ENCODE data around the gene GOLGA5. TPM values are rescaled to one million over a fixed set of nuclear protein-coding genes. Genes with fewer than 3 reads are reported as not detected.
"Not testable (repeated sequence)": the region's sequence is repeated elsewhere in the genome, so short reads cannot be mapped to it uniquely, and the experiment has no call there.

The GOLGA5 gene
- total and polyA plus RNA-seq, 2 of the 13 experiments (the other 11 are each of a cell fraction or from before 2014, with no cell fraction given), result 31.0 to 40.0 TPM

DNA sequence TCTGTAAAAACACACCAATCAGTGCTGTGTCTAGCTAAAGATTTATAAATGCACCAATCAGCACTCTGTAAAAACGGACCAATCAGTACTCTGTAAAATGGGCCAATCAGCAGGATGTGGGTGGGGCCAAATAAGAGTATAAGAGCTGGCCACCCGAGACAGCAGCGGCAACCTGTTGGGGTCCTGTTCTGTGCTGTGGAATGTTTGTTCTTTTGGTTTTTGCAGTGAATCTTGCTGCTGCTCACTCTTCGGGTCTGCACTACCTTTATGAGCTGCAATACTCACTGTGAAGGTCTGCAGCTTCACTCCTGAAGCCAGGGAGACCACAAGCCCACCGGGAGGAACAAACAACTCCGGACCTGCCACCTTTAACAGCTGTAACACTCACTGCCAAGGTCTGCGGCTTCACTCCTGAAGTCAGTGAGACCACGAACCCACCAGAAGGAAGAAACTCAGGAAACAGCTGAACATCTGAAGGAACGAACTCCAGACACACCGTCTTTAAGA is 43.8 kb upstream of the GOLGA5 start:
- H3K4me3 ChIP-seq (replicated peaks in 1 of 3; ENCODE audit: insufficient read depth in 1 of 3, low read depth in 2 of 3, low read length in 3 of 3); H3K9ac ChIP-seq (ENCODE audit: insufficient read depth, low read depth, low read length); DNase-seq (ENCODE audit: low spot score); H3K9me3 ChIP-seq (ENCODE audit: low read length); H3K36me3 ChIP-seq (replicated peaks in 1 of 2; ENCODE audit: control insufficient read depth in 1 of 2, insufficient read depth in 2 of 2, low read length in 2 of 2); intact Hi-C loops (cut with micrococcal nuclease; ENCODE audit: unreplicated experiment); in situ Hi-C loops (cut with HindIII; ENCODE audit: extremely low pct_ligation_motif_present, low pct_unique_long_range_greater_than_20kb); BruUV-seq (replicated peaks); H3K4me2 ChIP-seq (ENCODE audit: low read depth, low read length); H3K27me3 ChIP-seq (ENCODE audit: control insufficient read depth in 1 of 2, insufficient read depth in 2 of 2, low read length in 2 of 2); FAIRE-seq; H3K27ac ChIP-seq (ENCODE audit: extremely low read length, insufficient read depth, low read length); H4K20me1 ChIP-seq (ENCODE audit: insufficient read depth, low read length); ATAC-seq; H2AFZ ChIP-seq (ENCODE audit: low read length); H3K79me2 ChIP-seq (ENCODE audit: insufficient read depth, low read length); CTCF ChIA-PET (ENCODE audit: low intra/inter-chr PET ratio, low total read pairs): not testable (repeated sequence)
- WGBS (ENCODE audit: low lambda C conversion rate), result 70% methylated on average over 8 of the region's 10 CpGs
- peaks cover 49% of the 10 kb centered on the region for H3K4me1 ChIP-seq (ENCODE audit: insufficient read depth, low read length)
- TF ChIP-seq NFYB (CRISPR knock-in tag; IDR thresholded peaks at IDR 0.05), result peak; percentile 58
- POLR2A ChIA-PET, result interaction anchor here (1.3 kb wide), 1 partner anchor 44 kb away, joined by 4 read pairs; the partner anchor contains the start of gene GOLGA5

GRCh38 chr14:92750994-92751400 is 43.1 kb upstream of the GOLGA5 start:
- FAIRE-seq, result no peak
- no peak overlapping the region for H2AFZ ChIP-seq (ENCODE audit: low read length)
- ChIA-PET CTCF (ENCODE audit: low intra/inter-chr PET ratio, low total read pairs) (no interaction called here), POLR2A (interaction anchor here (1.3 kb wide), 1 partner anchor 43 kb away, joined by 4 read pairs; the partner anchor contains the start of gene GOLGA5)
- TF ChIP-seq, protein P1, sequence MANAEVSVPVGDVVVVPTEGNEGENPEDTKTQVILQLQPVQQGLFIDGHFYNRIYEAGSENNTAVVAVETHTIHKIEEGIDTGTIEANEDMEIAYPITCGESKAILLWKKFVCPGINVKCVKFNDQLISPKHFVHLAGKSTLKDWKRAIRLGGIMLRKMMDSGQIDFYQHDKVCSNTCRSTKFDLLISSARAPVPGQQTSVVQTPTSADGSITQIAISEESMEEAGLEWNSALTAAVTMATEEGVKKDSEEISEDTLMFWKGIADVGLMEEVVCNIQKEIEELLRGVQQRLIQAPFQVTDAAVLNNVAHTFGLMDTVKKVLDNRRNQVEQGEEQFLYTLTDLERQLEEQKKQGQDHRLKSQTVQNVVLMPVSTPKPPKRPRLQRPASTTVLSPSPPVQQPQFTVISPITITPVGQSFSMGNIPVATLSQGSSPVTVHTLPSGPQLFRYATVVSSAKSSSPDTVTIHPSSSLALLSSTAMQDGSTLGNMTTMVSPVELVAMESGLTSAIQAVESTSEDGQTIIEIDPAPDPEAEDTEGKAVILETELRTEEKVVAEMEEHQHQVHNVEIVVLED (CRISPR knock-in tag; IDR thresholded peaks at IDR 0.05; ENCODE audit: borderline replicate concordance), result no peak
- TF ChIP-seq MED8 (CRISPR knock-in tag; IDR thresholded peaks at IDR 0.05; ENCODE audit: insufficient replicate concordance) (no peak), ZNF33B (CRISPR knock-in tag; IDR thresholded peaks at IDR 0.05) (no peak), MXD1 (CRISPR knock-in tag; IDR thresholded peaks at IDR 0.05) (no peak), ZNF563 (CRISPR knock-in tag; IDR thresholded peaks at IDR 0.05) (no peak), SIN3B (IDR thresholded peaks at IDR 0.05; ENCODE audit: low read length) (no peak)
- TF ChIP-seq, protein P2, sequence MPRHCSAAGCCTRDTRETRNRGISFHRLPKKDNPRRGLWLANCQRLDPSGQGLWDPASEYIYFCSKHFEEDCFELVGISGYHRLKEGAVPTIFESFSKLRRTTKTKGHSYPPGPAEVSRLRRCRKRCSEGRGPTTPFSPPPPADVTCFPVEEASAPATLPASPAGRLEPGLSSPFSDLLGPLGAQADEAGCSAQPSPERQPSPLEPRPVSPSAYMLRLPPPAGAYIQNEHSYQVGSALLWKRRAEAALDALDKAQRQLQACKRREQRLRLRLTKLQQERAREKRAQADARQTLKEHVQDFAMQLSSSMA (CRISPR knock-in tag; IDR thresholded peaks at IDR 0.05), result no peak
- no peak overlapping the region for H3K27ac ChIP-seq (ENCODE audit: extremely low read length, insufficient read depth, low read length)
- H3K27me3 ChIP-seq (ENCODE audit: control insufficient read depth in 1 of 2, insufficient read depth in 2 of 2, low read length in 2 of 2), result no peaks in the 10 kb centered on the region; a peak in 1 of 5 replicates
- no peaks in the 10 kb centered on the region for H4K20me1 ChIP-seq (ENCODE audit: insufficient read depth, low read length)
- whole genome bisulfite sequencing (ENCODE audit: low lambda C conversion rate), result 80% methylated on average over 5 of the region's 5 CpGs
- no peak for ATAC-seq
- in situ Hi-C loops (cut with HindIII; ENCODE audit: extremely low pct_ligation_motif_present, low pct_unique_long_range_greater_than_20kb) (no loop called here), intact Hi-C loops (cut with micrococcal nuclease; ENCODE audit: unreplicated experiment) (no loop called here)
- no peak overlapping the region for H3K4me2 ChIP-seq (ENCODE audit: low read depth, low read length)
- no TSS peak for BruUV-seq (replicated peaks)
- no peaks in the 10 kb centered on the region for H3K9me3 ChIP-seq (ENCODE audit: low read length)
- no peak overlapping the region for H3K9ac ChIP-seq (ENCODE audit: insufficient read depth, low read depth, low read length)
- peaks cover 9% of the 10 kb centered on the region for H3K79me2 ChIP-seq (ENCODE audit: insufficient read depth, low read length)
- H3K4me1 ChIP-seq (ENCODE audit: insufficient read depth, low read length), result peaks cover 53% of the 10 kb centered on the region
- H3K36me3 ChIP-seq (replicated peaks in 1 of 2; ENCODE audit: control insufficient read depth in 1 of 2, insufficient read depth in 2 of 2, low read length in 2 of 2), result no peaks in the 10 kb centered on the region
- H3K4me3 ChIP-seq (replicated peaks in 1 of 3; ENCODE audit: insufficient read depth in 1 of 3, low read depth in 2 of 3, low read length in 3 of 3), result no peak overlapping the region
- DNase-seq (ENCODE audit: low spot score), result no peak

Data from HepG2 (cell line).